Ishikawa (cell line): ENCODE measurements around the gene FAAP24.

Experiments
- CEBPB ChIP-seq: IDR thresholded peaks from 2 replicates; pipeline ENCODE4 v1.6.1; 2012
- EP300 ChIP-seq: IDR thresholded peaks from 2 replicates; pipeline ENCODE4 v1.6.1; 2012; ENCODE audit warnings: borderline replicate concordance
- FOXM1 ChIP-seq: IDR thresholded peaks from 2 replicates; pipeline ENCODE4 v1.6.1; 2012; ENCODE audit warnings: low read depth, borderline replicate concordance
- MAX ChIP-seq: IDR thresholded peaks from 2 replicates; pipeline ENCODE4 v1.6.1; 2012
- NFIC ChIP-seq: IDR thresholded peaks from 2 replicates; pipeline ENCODE4 v1.6.1; 2012
- RAD21 ChIP-seq: IDR thresholded peaks from 2 replicates; pipeline ENCODE4 v1.6.1; 2012; ENCODE audit warnings: low read depth
- REST ChIP-seq: IDR thresholded peaks from 2 replicates; pipeline ENCODE4 v1.6.1; 2012; ENCODE audit warnings: low read depth, mild to moderate bottlenecking
- TAF1 ChIP-seq: IDR thresholded peaks from 2 replicates; pipeline ENCODE4 v1.6.1; 2012; ENCODE audit warnings: low read depth, mild to moderate bottlenecking
- TCF12 ChIP-seq: IDR thresholded peaks from 2 replicates; pipeline ENCODE4 v1.6.1; 2012; ENCODE audit warnings: low read depth
- TEAD4 ChIP-seq: IDR thresholded peaks from 2 replicates; pipeline ENCODE4 v1.6.1; 2012
- USF1 ChIP-seq: IDR thresholded peaks from 2 replicates; pipeline ENCODE4 v1.6.1; 2012
- YY1 ChIP-seq: IDR thresholded peaks from 2 replicates; pipeline ENCODE4 v1.6.1; 2012; ENCODE audit warnings: low read depth
- ZBTB7A ChIP-seq: IDR thresholded peaks from 2 replicates; pipeline ENCODE4 v1.6.1; 2012; ENCODE audit warnings: low read depth

The FAAP24 gene

GRCh38 chr19:33008738-33009137 is 36.7 kb downstream of the FAAP24 start:
- TF ChIP-seq MAX (no peak), USF1 (no peak), TCF12 (no peak)

- TF ChIP-seq CEBPB (no peak), TAF1 (no peak), USF1 (no peak), TCF12 (peak; percentile 46), RAD21 (peak; percentile 6; the same call in 1 of the 2 replicates), NFIC (0 out of 2 replicates have a peak, but pooled peaks have one; percentile 6), MAX (no peak), EP300 (no peak), TEAD4 (peak; percentile 77)
Observed at GRCh38 chr19:33022472-33023116, 50.6 kb downstream of the FAAP24 start.

- no peak for TF ChIP-seq FOXM1
- no peak for TF ChIP-seq MAX
- TF ChIP-seq TEAD4: no peak
- no peak for TF ChIP-seq EP300
- TF ChIP-seq YY1: no peak
- no peak for TF ChIP-seq NFIC
- no peak for TF ChIP-seq REST
- TF ChIP-seq ZBTB7A: no peak
- no peak for TF ChIP-seq TCF12
Observed at GRCh38 chr19:33024398-33024797, 52.4 kb downstream of the FAAP24 start.
